Uterus (tissue), 2 donors: ENCODE measurements around the gene ARHGEF7.

ENCODE experiments used
- CTCF ChIP-seq, 4 experiments: fragments of 200-600 bp in 2 of 4; fragments of 450-650 bp in 2 of 4; sonication (generic) in 2 of 4; IDR thresholded peaks; one replicate each; pipeline ENCODE4 v1.5.1; 2016 to 2019; ENCODE audit warnings: antibody characterized with exemption in 4 of 4, mild to moderate bottlenecking in 2 of 4, moderate library complexity in 1 of 4
- POLR2A ChIP-seq, 2 donors: fragments of 450-650 bp; IDR thresholded peaks; one replicate each; pipeline ENCODE4 v1.6.1; 2016; ENCODE audit warnings: antibody characterized with exemption in 2 of 2, mild to moderate bottlenecking in 1 of 2, moderate library complexity in 1 of 2

- TF ChIP-seq CTCF (IDR thresholded peaks at IDR 0.05) (no peak), POLR2A (IDR thresholded peaks at IDR 0.05) (no peak)
Observed at GRCh38 chr13:111263566-111263965, 148.5 kb downstream of the ARHGEF7 start.
